OCI-LY3 (cell line): ENCODE measurements around the gene HMX2.

ENCODE experiments used
- CTCF ChIP-seq: fragments of 200-600, 300-600 bp; sonication (generic); IDR thresholded peaks from 2 replicates; pipeline ENCODE4 v1.5.1; 2014; ENCODE audit warnings: antibody characterized with exemption, low read length, low read depth
- EZH2phosphoT487 ChIP-seq: fragments of 200-600 bp; shearing (Covaris generic); IDR thresholded peaks from 2 replicates; pipeline ENCODE4 v1.6.1; 2018; ENCODE audit warnings: antibody characterized with exemption, mixed run types, low read depth

DNA sequence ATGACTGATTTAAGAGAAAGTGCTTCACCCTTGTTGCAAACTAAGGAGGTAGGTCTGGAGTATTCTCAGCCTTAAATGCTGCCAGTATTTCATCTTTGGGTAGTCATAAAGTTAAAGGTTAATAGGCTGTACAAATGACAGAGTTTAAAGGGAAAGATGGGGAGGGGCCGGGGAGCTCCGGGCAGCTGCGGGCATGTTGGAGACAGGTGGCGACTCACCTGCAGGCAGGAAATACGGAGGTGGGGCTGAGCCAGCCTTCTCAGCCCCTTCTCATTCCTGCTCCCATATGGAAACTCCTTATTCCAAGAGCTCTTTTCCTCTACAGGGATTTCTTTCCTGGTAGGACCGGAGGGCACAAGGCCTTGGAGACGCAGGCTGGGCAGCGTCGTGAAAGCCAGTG, 44.0 kb upstream of the HMX2 start:
- TF ChIP-seq CTCF (no peak), EZH2phosphoT487 (no peak)
